ENCODE results near the gene DST. TPM values are rescaled to one million over a fixed set of nuclear protein-coding genes. Genes with fewer than 3 reads are reported as not detected.

Gene DST
- total RNA-seq, 1 experiment from 2014 or later = 91.9 TPM

DNA sequence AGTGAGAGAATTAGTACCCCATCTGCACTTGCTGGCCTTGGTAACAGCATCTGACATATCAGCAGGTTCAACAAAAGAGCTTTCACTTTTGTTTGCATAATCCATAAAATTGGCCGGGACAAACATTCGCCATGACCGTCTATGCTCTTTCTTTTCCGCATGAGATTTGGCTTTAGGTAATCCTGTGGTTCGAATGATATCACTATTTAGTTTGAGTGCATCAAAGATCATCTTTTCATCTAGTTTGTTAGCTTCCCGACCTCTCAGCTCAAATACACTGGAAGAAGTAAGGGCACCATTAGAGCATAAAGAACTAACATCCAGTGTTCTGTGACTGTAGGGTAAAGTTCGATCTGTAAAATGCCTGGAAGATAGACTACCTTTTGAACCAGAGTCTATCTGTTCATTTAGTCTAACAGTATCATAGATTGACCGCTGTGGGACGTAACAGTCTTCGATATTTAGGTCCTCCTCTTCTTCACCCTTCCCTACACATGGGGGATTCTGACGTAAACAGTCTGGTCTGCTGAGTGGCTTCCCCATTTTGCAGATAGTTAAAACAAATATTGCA lies 101.6 kb downstream of the DST start:
- Histone ChIP-seq H2AK5ac (ENCODE audit: insufficient read length, low read length) (no peak overlapping the region), H3K79me1 (ENCODE audit: insufficient read depth, low read depth, low read length, poor library complexity, severe bottlenecking) (no peaks in the 10 kb centered on the region), H3K4me2 (ENCODE audit: insufficient read depth, insufficient read length, low read length) (no peak overlapping the region), H2AFZ (ENCODE audit: low read length) (no peak overlapping the region), H3K9ac (ENCODE audit: extremely low read depth, insufficient read length, low read length) (no peak overlapping the region), H3T11ph (ENCODE audit: low read length) (no peak overlapping the region), H3K9me3 (ENCODE audit: control insufficient read depth, low read depth, low read length) (no peaks in the 10 kb centered on the region), H2BK20ac (ENCODE audit: low read depth, low read length, poor library complexity, severe bottlenecking) (no peak overlapping the region), H3K14ac (ENCODE audit: insufficient read depth, low read length) (no peak overlapping the region), H3K4me1 (ENCODE audit: insufficient read depth, low read length) (peaks cover 4% of the 10 kb centered on the region; the same call in 1 of the 2 replicates), H3K23me2 (ENCODE audit: insufficient read length, low read depth, low read length, poor library complexity, severe bottlenecking) (no peaks in the 10 kb centered on the region), H2BK12ac (ENCODE audit: insufficient read length, low read depth, low read length) (no peak overlapping the region), H4K91ac (ENCODE audit: insufficient read length, low read depth, low read length) (no peak overlapping the region), H4K5ac (ENCODE audit: insufficient read length, low read depth, low read length) (no peak overlapping the region), H4K8ac (replicated peaks; ENCODE audit: insufficient read length, low read depth, low read length) (no peak overlapping the region), H3K27me3 (ENCODE audit: insufficient read depth, low read length) (no peaks in the 10 kb centered on the region), H3K4ac (ENCODE audit: low read depth, low read length) (no peak overlapping the region), H4K20me1 (ENCODE audit: control insufficient read depth, insufficient read depth, insufficient read length) (no peaks in the 10 kb centered on the region), H2BK120ac (ENCODE audit: low read depth, low read length, poor library complexity, severe bottlenecking) (no peak overlapping the region), H3K23ac (ENCODE audit: insufficient read length, low read depth, low read length) (no peak overlapping the region), H3K79me2 (ENCODE audit: insufficient read depth, low read length) (no peaks in the 10 kb centered on the region), H3K27ac (ENCODE audit: insufficient read length, low read depth, low read length) (no peak overlapping the region), H2BK5ac (ENCODE audit: insufficient read length, low read length) (no peak overlapping the region), H3K56ac (ENCODE audit: insufficient read length, low read depth, low read length) (no peak overlapping the region), H2BK15ac (ENCODE audit: low read depth, low read length) (no peak overlapping the region), H3K18ac (ENCODE audit: insufficient read length, low read depth, low read length) (no peak overlapping the region)
- Mint-ChIP-seq H3K4me3 (no peak overlapping the region), H3K9me3 (no peaks in the 10 kb centered on the region), H3K36me3 (ENCODE audit: insufficient read depth in 1 of 3, low read depth in 3 of 3) (peaks cover 0 to 5% (median under 1%) of the 10 kb centered on the region in 3 experiments; a peak in 3 of 7 replicates), H3K27ac (no peak overlapping the region), H3K27me3 (ENCODE audit: low read depth) (no peaks in the 10 kb centered on the region), H3K4me1 (peaks cover 16% of the 10 kb centered on the region in 2 experiments)
- TF ChIP-seq CTCF (conservative IDR thresholded peaks at IDR 0.05) = no peak
- WGBS (ENCODE audit: extremely low coverage, insufficient read length, low lambda C conversion rate) = no CpG with 5 or more reads among the region's 11 CpGs
- no peak for DNase-seq
